Thyroid gland (tissue), 4 donors: ENCODE measurements around the gene KAT2A.

Experiments used
- POLR2A ChIP-seq, 2 donors: fragments of 450-650 bp; IDR thresholded peaks; one replicate each; pipeline ENCODE4 v1.6.1; 2017; ENCODE audit warnings: antibody characterized with exemption in 2 of 2, mild to moderate bottlenecking in 2 of 2, moderate library complexity in 1 of 2
- TF ChIP-seq, protein P1 (sequence below), 6 experiments: fragments of 200-600 bp in 3 of 6; fragments of 450-650 bp in 3 of 6; sonication (generic) in 3 of 6; IDR thresholded peaks; one replicate each; pipeline ENCODE4 v1.5.1; 2016 to 2019; ENCODE audit warnings: antibody characterized with exemption in 6 of 6, mild to moderate bottlenecking in 2 of 6, inconsistent platforms in 1 of 6, moderate library complexity in 1 of 6

GRCh38 chr17:42094375-42095069, 26.6 kb downstream of the KAT2A start:
- TF ChIP-seq, protein P1, sequence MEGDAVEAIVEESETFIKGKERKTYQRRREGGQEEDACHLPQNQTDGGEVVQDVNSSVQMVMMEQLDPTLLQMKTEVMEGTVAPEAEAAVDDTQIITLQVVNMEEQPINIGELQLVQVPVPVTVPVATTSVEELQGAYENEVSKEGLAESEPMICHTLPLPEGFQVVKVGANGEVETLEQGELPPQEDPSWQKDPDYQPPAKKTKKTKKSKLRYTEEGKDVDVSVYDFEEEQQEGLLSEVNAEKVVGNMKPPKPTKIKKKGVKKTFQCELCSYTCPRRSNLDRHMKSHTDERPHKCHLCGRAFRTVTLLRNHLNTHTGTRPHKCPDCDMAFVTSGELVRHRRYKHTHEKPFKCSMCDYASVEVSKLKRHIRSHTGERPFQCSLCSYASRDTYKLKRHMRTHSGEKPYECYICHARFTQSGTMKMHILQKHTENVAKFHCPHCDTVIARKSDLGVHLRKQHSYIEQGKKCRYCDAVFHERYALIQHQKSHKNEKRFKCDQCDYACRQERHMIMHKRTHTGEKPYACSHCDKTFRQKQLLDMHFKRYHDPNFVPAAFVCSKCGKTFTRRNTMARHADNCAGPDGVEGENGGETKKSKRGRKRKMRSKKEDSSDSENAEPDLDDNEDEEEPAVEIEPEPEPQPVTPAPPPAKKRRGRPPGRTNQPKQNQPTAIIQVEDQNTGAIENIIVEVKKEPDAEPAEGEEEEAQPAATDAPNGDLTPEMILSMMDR (IDR thresholded peaks at IDR 0.05), result no peak
- no peak for TF ChIP-seq POLR2A (IDR thresholded peaks at IDR 0.05)
